ENCODE measurements around the gene TAX1BP3. TPM values are rescaled to one million over a fixed set of nuclear protein-coding genes. Genes with fewer than 3 reads are reported as not detected.
A peak's percentile ranks its signal among the peaks of the same experiment; 100 is the strongest.

TAX1BP3 gene
- total and polyA plus RNA-seq, 3 experiments from 2014 or later, result 23.4 to 38.9 (median 26.0) TPM

GRCh38 chr17:3630781-3631180 is 37.6 kb downstream of the TAX1BP3 start:
- Mint-ChIP-seq H3K4me3 (no peak overlapping the region), H3K4me1 (peaks cover 14 to 24% (median 14%) of the 10 kb centered on the region in 3 donors), H3K9me3 (no peaks in the 10 kb centered on the region), H3K27ac (no peak overlapping the region), H3K27me3 (no peaks in the 10 kb centered on the region), H3K36me3 (peaks cover 7 to 44% (median 21%) of the 10 kb centered on the region in 3 donors)
- H3K4me1 ChIP-seq (ENCODE audit: insufficient read depth, low read length), result no peaks in the 10 kb centered on the region
- no peak overlapping the region for H3K27ac ChIP-seq (ENCODE audit: low read depth, low read length)
- no peak for DNase-seq
- no peaks in the 10 kb centered on the region for H3K9me3 ChIP-seq (ENCODE audit: low read length)
- no peaks in the 10 kb centered on the region for H3K27me3 ChIP-seq (ENCODE audit: insufficient read depth, low read length, poor library complexity, severe bottlenecking)
- peaks cover 9% of the 10 kb centered on the region for H3K36me3 ChIP-seq (ENCODE audit: insufficient read depth, low read length)
- no peak overlapping the region for H3K4me3 ChIP-seq (ENCODE audit: low read length)
- POLR2A ChIA-PET, result no interaction called here
- CTCF ChIA-PET, result no interaction called here

- CTCF ChIA-PET, result interaction anchor here (1.4 kb wide), 1 partner anchor 9 kb away, joined by 4 read pairs; the partner anchor contains the start of genes CTNS and SHPK
- no peaks in the 10 kb centered on the region for H3K9me3 ChIP-seq (ENCODE audit: low read length)
These were observed 40.6 kb downstream of the TAX1BP3 start for GRCh38 chr17:3627769-3628167.

DNA sequence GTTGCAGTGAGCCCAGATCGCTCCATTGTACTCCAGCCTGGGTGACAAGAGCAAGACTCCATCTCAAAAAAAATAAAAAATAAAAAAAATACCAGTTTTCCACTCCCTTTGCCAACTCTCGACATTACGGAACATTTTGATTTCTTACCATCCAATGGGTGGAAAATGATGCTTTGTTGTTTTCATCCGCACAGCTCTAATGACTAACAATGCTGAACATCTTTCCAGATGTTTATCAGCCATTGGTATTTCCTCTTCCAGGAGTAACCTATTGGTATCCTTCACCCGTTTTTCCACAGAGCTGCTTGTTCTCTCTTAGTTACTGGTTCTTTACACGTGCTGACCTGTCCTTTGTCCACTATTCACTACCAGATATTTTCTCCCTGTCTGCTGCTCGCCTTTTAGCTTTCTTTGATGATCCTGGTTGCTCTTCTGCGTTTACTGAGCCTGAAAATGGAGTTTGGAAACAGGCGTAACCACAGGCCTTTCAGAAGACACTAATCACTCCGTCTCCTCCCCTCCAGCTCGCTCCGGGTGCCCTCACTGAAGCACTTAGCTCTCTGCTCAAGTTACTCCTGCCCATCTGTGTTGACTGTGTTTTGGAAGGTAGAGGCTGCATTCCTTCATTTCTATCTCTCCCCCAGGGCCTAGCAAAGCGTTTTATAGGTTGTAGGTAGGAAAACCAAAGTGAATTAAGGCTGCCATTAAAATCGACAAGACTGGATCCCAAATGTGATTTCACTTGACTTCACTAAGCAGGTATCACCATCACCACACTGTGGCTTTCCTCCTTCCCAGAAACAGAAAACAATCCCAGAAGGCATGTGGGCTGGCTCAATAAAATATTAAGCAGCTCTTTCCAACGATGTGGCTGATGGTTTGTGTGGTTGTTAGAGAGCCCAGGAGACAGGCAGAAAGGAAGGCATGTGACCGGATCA is 41.3 kb downstream of the TAX1BP3 start:
- H3K27ac ChIP-seq (ENCODE audit: low read depth, low read length), result no peak overlapping the region

More at GRCh38 chr17:3627769-3628167, 40.6 kb downstream of the TAX1BP3 start:
- Histone ChIP-seq H3K4me1 (ENCODE audit: insufficient read depth, low read length) (no peaks in the 10 kb centered on the region), H3K27me3 (ENCODE audit: insufficient read depth, low read length, poor library complexity, severe bottlenecking) (no peaks in the 10 kb centered on the region), H3K27ac (ENCODE audit: low read depth, low read length) (no peak overlapping the region), H3K36me3 (ENCODE audit: insufficient read depth, low read length) (peaks cover 22% of the 10 kb centered on the region), H3K4me3 (ENCODE audit: low read length) (no peak overlapping the region)
- Mint-ChIP-seq H3K27me3 (no peaks in the 10 kb centered on the region), H3K9me3 (no peaks in the 10 kb centered on the region), H3K36me3 (peaks cover 11 to 64% (median 25%) of the 10 kb centered on the region in 3 donors), H3K4me3 (no peak overlapping the region), H3K27ac (no peak overlapping the region), H3K4me1 (peaks cover 6 to 7% (median 6%) of the 10 kb centered on the region in 3 donors)
- POLR2A ChIA-PET, result no interaction called here
- no peak for DNase-seq

GRCh38 chr17:3622977-3623594 is 45.3 kb downstream of the TAX1BP3 start:
- Histone ChIP-seq H3K27ac (ENCODE audit: low read depth, low read length) (no peak overlapping the region), H3K36me3 (ENCODE audit: insufficient read depth, low read length) (peaks cover 26% of the 10 kb centered on the region)
- peaks cover 23 to 68% (median 30%) of the 10 kb centered on the region in 3 donors for H3K36me3 Mint-ChIP-seq

More for the DNA sequence above, 41.3 kb downstream of the TAX1BP3 start:
- Mint-ChIP-seq H3K4me3 (no peak overlapping the region), H3K36me3 (peaks cover 11 to 61% (median 25%) of the 10 kb centered on the region in 3 donors), H3K9me3 (no peaks in the 10 kb centered on the region), H3K27ac (peak overlapping the region in 1 of 8 donors; percentile 52), H3K27me3 (no peaks in the 10 kb centered on the region), H3K4me1 (peaks cover under 1 to 1% (median under 1%) of the 10 kb centered on the region in 3 donors)
- Histone ChIP-seq H3K9me3 (ENCODE audit: low read length) (no peaks in the 10 kb centered on the region), H3K4me1 (ENCODE audit: insufficient read depth, low read length) (no peaks in the 10 kb centered on the region), H3K27me3 (ENCODE audit: insufficient read depth, low read length, poor library complexity, severe bottlenecking) (no peaks in the 10 kb centered on the region), H3K36me3 (ENCODE audit: insufficient read depth, low read length) (peaks cover 22% of the 10 kb centered on the region), H3K4me3 (ENCODE audit: low read length) (no peak overlapping the region)
- ChIA-PET POLR2A (interaction anchor here (1.2 kb wide), 1 partner anchor 9 kb away, joined by 3 read pairs; the partner anchor contains the start of gene SHPK), CTCF (interaction anchor here (1.4 kb wide), 1 partner anchor 9 kb away, joined by 4 read pairs; the partner anchor contains the start of genes CTNS and SHPK)
- DNase-seq, result no peak

GRCh38 chr17:3621146-3621720 is 47.1 kb downstream of the TAX1BP3 start:
- no peaks in the 10 kb centered on the region for H3K27me3 Mint-ChIP-seq
- Histone ChIP-seq H3K27me3 (ENCODE audit: insufficient read depth, low read length, poor library complexity, severe bottlenecking) (no peaks in the 10 kb centered on the region), H3K9me3 (ENCODE audit: low read length) (no peaks in the 10 kb centered on the region), H3K27ac (ENCODE audit: low read depth, low read length) (no peak overlapping the region), H3K36me3 (ENCODE audit: insufficient read depth, low read length) (peaks cover 17% of the 10 kb centered on the region), H3K4me1 (ENCODE audit: insufficient read depth, low read length) (no peaks in the 10 kb centered on the region), H3K4me3 (ENCODE audit: low read length) (no peak overlapping the region)
- no peak overlapping the region for H3K4me3 Mint-ChIP-seq
- ChIA-PET CTCF (no interaction called here), POLR2A (interaction anchor here (0.6 kb wide), 1 partner anchor 1098 kb away, joined by 3 read pairs; no protein-coding TSS in a partner anchor)
- peaks cover 26 to 69% (median 29%) of the 10 kb centered on the region in 3 donors for H3K36me3 Mint-ChIP-seq
- H3K27ac Mint-ChIP-seq, result no peak overlapping the region
- no peaks in the 10 kb centered on the region for H3K4me1 Mint-ChIP-seq
- DNase-seq, result no peak
- no peaks in the 10 kb centered on the region for H3K9me3 Mint-ChIP-seq

More at GRCh38 chr17:3622977-3623594, 45.3 kb downstream of the TAX1BP3 start:
- Histone ChIP-seq H3K27me3 (ENCODE audit: insufficient read depth, low read length, poor library complexity, severe bottlenecking) (no peaks in the 10 kb centered on the region), H3K4me3 (ENCODE audit: low read length) (no peak overlapping the region), H3K4me1 (ENCODE audit: insufficient read depth, low read length) (no peaks in the 10 kb centered on the region), H3K9me3 (ENCODE audit: low read length) (no peaks in the 10 kb centered on the region)
- DNase-seq, result no peak
- Mint-ChIP-seq H3K4me3 (no peak overlapping the region), H3K27me3 (no peaks in the 10 kb centered on the region), H3K4me1 (no peaks in the 10 kb centered on the region), H3K27ac (no peak overlapping the region), H3K9me3 (no peaks in the 10 kb centered on the region)
- ChIA-PET CTCF (interaction anchor here (1.2 kb wide), 1 partner anchor 9 kb away, joined by 3 read pairs; no protein-coding TSS in a partner anchor), POLR2A (no interaction called here)

DNA sequence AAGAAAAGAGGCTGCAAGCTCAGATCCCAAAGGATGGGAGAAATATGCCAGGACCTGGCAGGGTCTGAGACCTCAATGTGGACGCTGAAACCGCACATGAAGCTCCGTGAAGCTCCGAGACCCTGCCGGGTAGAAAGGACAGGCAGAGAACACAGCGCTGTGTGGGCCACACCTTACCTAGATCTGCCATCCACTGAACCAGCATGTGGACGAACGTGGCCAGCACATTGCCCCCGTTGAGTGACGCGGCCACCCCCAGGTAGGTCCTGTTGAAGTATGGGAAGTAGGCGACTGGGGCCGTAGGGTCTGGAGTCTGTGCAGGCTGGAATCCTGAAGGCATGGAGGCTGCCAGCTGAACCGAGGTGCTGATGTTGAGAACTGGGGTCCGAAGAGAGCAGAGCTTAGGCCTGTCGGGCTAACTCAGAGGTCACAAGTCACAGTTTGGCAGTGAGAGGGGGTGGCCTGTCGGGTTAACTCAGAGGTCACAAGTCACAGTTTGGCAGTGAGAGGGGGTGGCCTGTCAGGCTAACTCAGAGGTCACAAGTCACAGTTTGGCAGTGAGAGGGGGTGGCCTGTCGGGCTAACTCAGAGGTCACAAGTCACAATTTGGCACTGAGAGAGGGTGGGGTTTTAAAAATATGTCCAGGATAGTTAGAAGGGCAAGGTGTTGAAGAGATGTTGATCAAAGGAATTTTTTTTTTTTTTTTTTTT is 53.1 kb downstream of the TAX1BP3 start:
- no peak overlapping the region for H3K27ac Mint-ChIP-seq
- H3K36me3 ChIP-seq (ENCODE audit: insufficient read depth, low read length), result peaks cover 11% of the 10 kb centered on the region
- H3K27me3 Mint-ChIP-seq, result no peaks in the 10 kb centered on the region
- H3K36me3 Mint-ChIP-seq, result peaks cover 22 to 73% (median 26%) of the 10 kb centered on the region in 3 donors
- H3K27ac ChIP-seq (ENCODE audit: low read depth, low read length), result no peak overlapping the region
- DNase-seq, result no peak
- ChIA-PET POLR2A (no interaction called here), CTCF (interaction anchor here (0.7 kb wide), 1 partner anchor 21 kb away, joined by 3 read pairs; the partner anchor contains the start of gene CTNS)
- no peaks in the 10 kb centered on the region for H3K4me1 Mint-ChIP-seq
- H3K4me3 ChIP-seq (ENCODE audit: low read length), result no peak overlapping the region
- H3K4me3 Mint-ChIP-seq, result no peak overlapping the region
- H3K27me3 ChIP-seq (ENCODE audit: insufficient read depth, low read length, poor library complexity, severe bottlenecking), result no peaks in the 10 kb centered on the region
- no peaks in the 10 kb centered on the region for H3K4me1 ChIP-seq (ENCODE audit: insufficient read depth, low read length)
- H3K9me3 Mint-ChIP-seq, result no peaks in the 10 kb centered on the region
- no peaks in the 10 kb centered on the region for H3K9me3 ChIP-seq (ENCODE audit: low read length)

DNA sequence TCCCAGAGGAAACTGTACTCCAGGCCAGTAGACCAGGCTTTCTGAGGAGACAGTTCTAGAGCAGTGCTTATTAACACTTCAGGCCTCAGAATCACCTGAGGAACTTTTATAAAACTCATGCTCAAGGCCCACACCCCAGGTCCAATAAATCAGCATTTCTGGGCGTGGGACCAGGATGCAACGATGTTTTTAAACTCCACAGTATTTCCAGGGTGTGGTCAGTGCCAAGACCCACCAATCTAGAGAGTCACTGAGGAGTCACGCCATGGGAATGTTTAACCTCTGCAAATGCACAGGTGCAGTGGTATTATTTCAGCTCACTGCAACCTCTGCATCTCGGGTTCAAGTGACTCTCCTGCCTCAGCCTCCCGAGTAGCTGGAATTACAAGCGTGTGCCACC is 55.3 kb downstream of the TAX1BP3 start:
- no peaks in the 10 kb centered on the region for H3K4me1 ChIP-seq (ENCODE audit: insufficient read depth, low read length)
- no peak overlapping the region for H3K27ac ChIP-seq (ENCODE audit: low read depth, low read length)
- H3K27me3 ChIP-seq (ENCODE audit: insufficient read depth, low read length, poor library complexity, severe bottlenecking), result no peaks in the 10 kb centered on the region
- H3K27ac Mint-ChIP-seq, result no peak overlapping the region
- no peaks in the 10 kb centered on the region for H3K27me3 Mint-ChIP-seq
- H3K4me1 Mint-ChIP-seq, result no peaks in the 10 kb centered on the region
- no peak overlapping the region for H3K4me3 ChIP-seq (ENCODE audit: low read length)
- H3K4me3 Mint-ChIP-seq, result no peak overlapping the region
- H3K9me3 ChIP-seq (ENCODE audit: low read length), result no peaks in the 10 kb centered on the region
- DNase-seq, result no peak
- POLR2A ChIA-PET, result no interaction called here
- H3K9me3 Mint-ChIP-seq, result no peaks in the 10 kb centered on the region
- H3K36me3 Mint-ChIP-seq, result peaks cover 13 to 78% (median 16%) of the 10 kb centered on the region in 3 donors
- CTCF ChIA-PET, result interaction anchor here (1.7 kb wide), 1 partner anchor 10 kb away, joined by 6 read pairs; no protein-coding TSS in a partner anchor
- H3K36me3 ChIP-seq (ENCODE audit: insufficient read depth, low read length), result peaks cover 10% of the 10 kb centered on the region
